H1 (cell line): ENCODE measurements around the gene PLA2G4F. TPM values are rescaled to one million over a fixed set of nuclear protein-coding genes. Genes with fewer than 3 reads are reported as not detected.

Experiments
- CTCF ChIA-PET: fragments of 300-600 bp; sonication (Branson Sonifier 250); formaldehyde crosslinking; loops from one replicate; lab custom pipeline; 2021; ENCODE audit not compliant: partially characterized antibody; lab: Charles Lee
- POLR2A ChIA-PET: fragments of 300-600 bp; sonication (Branson Sonifier 250); formaldehyde crosslinking; loops from one replicate; lab custom pipeline; 2021; ENCODE audit warnings: inconsistent platforms; ENCODE audit not compliant: partially characterized antibody; lab: Charles Lee
- DNase-seq, 2 experiments: peaks; one replicate each; pipeline versions ENCODE4 v3.0.0 to v3.0.0-alpha.2; 2010 to 2022; ENCODE audit warnings: low spot score in 2 of 2, low read depth in 1 of 2, mixed read lengths in 1 of 2
- FAIRE-seq: peaks from 2 replicates; lab custom pipeline; 2011; peaks lifted over from hg19 to GRCh38; lab: Jason Lieb, UNC
- H2AFZ ChIP-seq: 2 replicates; pipeline ENCODE4 v1.8.1; 2012; ENCODE audit warnings: low read length, inconsistent platforms
- H2AK5ac ChIP-seq: 2 replicates; pipeline ENCODE4 v1.6.1; 2013; ENCODE audit warnings: low read depth, low read length
- H2BK120ac ChIP-seq: replicated peaks from 2 replicates; pipeline ENCODE3; 2013; ENCODE audit warnings: low read depth, low read length, inconsistent platforms
- H2BK12ac ChIP-seq: 2 replicates; pipeline ENCODE4 v1.6.1; 2013; ENCODE audit warnings: low read depth, low read length
- H2BK15ac ChIP-seq: 2 replicates; pipeline ENCODE4 v1.6.1; 2013; ENCODE audit warnings: low read length
- H2BK20ac ChIP-seq: 2 replicates; pipeline ENCODE4 v1.6.1; 2013; ENCODE audit warnings: low read length
- H2BK5ac ChIP-seq: 2 replicates; pipeline ENCODE4 v1.6.1; 2013; ENCODE audit warnings: low read depth, low read length
- H3K14ac ChIP-seq: 2 replicates; pipeline ENCODE4 v1.6.1; 2013; ENCODE audit warnings: inconsistent platforms; ENCODE audit not compliant: insufficient read length
- H3K18ac ChIP-seq: 2 replicates; pipeline ENCODE4 v1.6.1; 2013; ENCODE audit warnings: low read length; ENCODE audit errors: extremely low read depth
- H3K23ac ChIP-seq: 2 replicates; pipeline ENCODE4 v1.6.1; 2013; ENCODE audit warnings: inconsistent platforms; ENCODE audit not compliant: insufficient read length
- H3K23me2 ChIP-seq: 2 replicates; pipeline ENCODE4 v1.6.1; 2013; ENCODE audit warnings: low read depth, low read length
- H3K27ac ChIP-seq: 2 replicates; pipeline ENCODE4 v1.6.1; 2011; ENCODE audit warnings: low read depth, low read length, inconsistent platforms
- H3K27me3 ChIP-seq, 4 experiments: replicated peaks in 1 of 4; 1 replicate in 1 of 4; 2 replicates in 3 of 4; pipeline versions ENCODE4 v1.6.1 to v1.8.1; 2011 to 2013; ENCODE audit warnings: low read length in 3 of 4, mild to moderate bottlenecking in 3 of 4, inconsistent platforms in 2 of 4, mixed read lengths in 2 of 4, moderate library complexity in 1 of 4; ENCODE audit not compliant: control insufficient read depth in 3 of 4, insufficient read depth in 3 of 4; ENCODE audit errors: extremely low read depth in 1 of 4
- H3K36me3 ChIP-seq, 4 experiments: 2 replicates each; pipeline versions ENCODE4 v1.6.1 to v1.8.1; 2011 to 2013; ENCODE audit warnings: mild to moderate bottlenecking in 4 of 4, low read length in 3 of 4, moderate library complexity in 2 of 4, control low read depth in 1 of 4, inconsistent platforms in 1 of 4; ENCODE audit not compliant: insufficient read depth in 4 of 4, control insufficient read depth in 2 of 4
- H3K4ac ChIP-seq: replicated peaks from 2 replicates; pipeline ENCODE3; 2013; ENCODE audit warnings: low read length, low read depth, mixed read lengths, inconsistent platforms; ENCODE audit not compliant: insufficient read length
- H3K4me1 ChIP-seq, 4 experiments: replicated peaks in 1 of 4; 1 replicate in 1 of 4; 2 replicates in 3 of 4; pipeline versions ENCODE4 v1.6.1 to v1.8.1; 2011 to 2013; ENCODE audit warnings: low read length in 3 of 4, inconsistent platforms in 2 of 4, mixed read lengths in 1 of 4; ENCODE audit not compliant: insufficient read depth in 4 of 4, control insufficient read depth in 3 of 4
- H3K4me2 ChIP-seq, 2 experiments: 2 replicates each; pipeline versions ENCODE4 v1.6.1 to v1.8.1; 2011 to 2013; ENCODE audit warnings: low read depth in 2 of 2, low read length in 2 of 2, control low read depth in 1 of 2, inconsistent platforms in 1 of 2, mild to moderate bottlenecking in 1 of 2; ENCODE audit not compliant: insufficient read depth in 1 of 2
- H3K4me3 ChIP-seq, 4 experiments: fragments of 200-600, 300-600 bp in 1 of 4; sonication (generic), shearing (Covaris generic), sonication (Bioruptor Twin) in 1 of 4; 2 replicates each; pipeline versions ENCODE4 v1.5.1 to v1.8.1; 2011 to 2016; ENCODE audit warnings: low read length in 4 of 4, low read depth in 3 of 4, control low read depth in 2 of 4, inconsistent platforms in 2 of 4, mild to moderate bottlenecking in 2 of 4, mixed read lengths in 1 of 4, moderate library complexity in 1 of 4; ENCODE audit not compliant: insufficient read depth in 2 of 4; ENCODE audit errors: extremely low read depth in 1 of 4
- H3K56ac ChIP-seq: replicated peaks from 2 replicates; pipeline ENCODE3; 2013; ENCODE audit warnings: low read depth, mild to moderate bottlenecking, mixed read lengths, low read length, inconsistent platforms; ENCODE audit not compliant: insufficient read length
- H3K79me1 ChIP-seq: 2 replicates; pipeline ENCODE4 v1.6.1; 2013; ENCODE audit warnings: low read depth, low read length, control low read depth
- H3K79me2 ChIP-seq, 2 experiments: 2 replicates each; pipeline versions ENCODE4 v1.6.1 to v1.8.1; 2012 to 2013; ENCODE audit warnings: low read length in 2 of 2, mild to moderate bottlenecking in 2 of 2, inconsistent platforms in 1 of 2; ENCODE audit not compliant: insufficient read depth in 2 of 2, control insufficient read depth in 1 of 2
- H3K9ac ChIP-seq, 4 experiments: replicated peaks in 1 of 4; 1 replicate in 1 of 4; 2 replicates in 3 of 4; pipeline versions ENCODE4 v1.6.1 to v1.8.1; 2011 to 2013; ENCODE audit warnings: low read depth in 3 of 4, low read length in 3 of 4, control low read depth in 2 of 4, mild to moderate bottlenecking in 2 of 4, moderate library complexity in 2 of 4, inconsistent platforms in 1 of 4; ENCODE audit errors: extremely low read depth in 1 of 4
- H3K9me3 ChIP-seq, 2 experiments: 2 replicates each; pipeline versions ENCODE4 v1.6.1 to v1.8.1; 2012 to 2013; ENCODE audit warnings: mild to moderate bottlenecking in 2 of 2, moderate library complexity in 2 of 2, control low read depth in 1 of 2, inconsistent platforms in 1 of 2, low read depth in 1 of 2, low read length in 1 of 2, mixed read lengths in 1 of 2; ENCODE audit not compliant: insufficient read depth in 2 of 2
- H4K20me1 ChIP-seq, 2 experiments: replicated peaks in 1 of 2; 2 replicates each; pipeline versions ENCODE3 to v1.8.1; 2011 to 2013; ENCODE audit warnings: inconsistent platforms in 2 of 2, low read length in 2 of 2, mild to moderate bottlenecking in 1 of 2; ENCODE audit not compliant: insufficient read depth in 2 of 2, control insufficient read depth in 1 of 2
- H4K5ac ChIP-seq: 2 replicates; pipeline ENCODE4 v1.6.1; 2013; ENCODE audit warnings: low read length, low read depth, mixed read lengths, inconsistent platforms; ENCODE audit not compliant: insufficient read length
- H4K8ac ChIP-seq: 2 replicates; pipeline ENCODE4 v1.8.0; 2013; ENCODE audit warnings: mild to moderate bottlenecking, moderate library complexity, low read length, inconsistent platforms; ENCODE audit not compliant: insufficient read depth; ENCODE audit errors: extremely low read depth
- H4K91ac ChIP-seq: replicated peaks from 2 replicates; pipeline ENCODE3; 2013; ENCODE audit warnings: low read length, mixed read lengths, inconsistent platforms; ENCODE audit not compliant: insufficient read length
- ASH2L ChIP-seq: fragments of 200-600, 300-600 bp; sonication (generic); IDR thresholded peaks from one replicate; pipeline ENCODE4 v1.7.1; 2017; ENCODE audit warnings: low read length
- BRCA1 ChIP-seq: IDR thresholded peaks from 2 replicates; pipeline ENCODE4 v1.6.1; 2012; ENCODE audit warnings: low read depth, low read length, improper control_type of control experiment
- EP300 ChIP-seq, 2 experiments: IDR thresholded peaks; 1 replicate in 1 of 2; 2 replicates in 1 of 2; pipeline ENCODE4 v1.6.1; 2011 to 2012; ENCODE audit warnings: low read depth in 2 of 2, low read length in 2 of 2, mild to moderate bottlenecking in 2 of 2, borderline replicate concordance in 1 of 2, inconsistent platforms in 1 of 2, moderate library complexity in 1 of 2
- GABPA ChIP-seq: IDR thresholded peaks from 2 replicates; pipeline ENCODE4 v1.6.1; 2011; ENCODE audit warnings: mild to moderate bottlenecking, low read length, moderate library complexity, borderline replicate concordance; ENCODE audit not compliant: insufficient read depth
- HDAC6 ChIP-seq: IDR thresholded peaks from one replicate; pipeline ENCODE4 v1.7.1; 2012; ENCODE audit warnings: low read depth, mild to moderate bottlenecking, inconsistent platforms, low read length, moderate library complexity
- KDM5A ChIP-seq: fragments of 200-600 bp; IDR thresholded peaks from 2 replicates; pipeline ENCODE4 v1.7.1; 2012; ENCODE audit warnings: mild to moderate bottlenecking, low read length, inconsistent platforms, mixed read lengths
- MAFK ChIP-seq: IDR thresholded peaks from 2 replicates; pipeline ENCODE4 v1.6.1; 2012; ENCODE audit warnings: low read depth, mild to moderate bottlenecking, improper control_type of control experiment, low read length
- MAX ChIP-seq: IDR thresholded peaks from 2 replicates; pipeline ENCODE4 v1.6.1; 2012; ENCODE audit warnings: inconsistent platforms
- RBBP5 ChIP-seq: IDR thresholded peaks from 2 replicates; pipeline ENCODE4 v1.7.1; 2012; ENCODE audit warnings: low read depth, mild to moderate bottlenecking, inconsistent platforms, low read length, moderate library complexity, borderline replicate concordance
- RXRA ChIP-seq: IDR thresholded peaks from 2 replicates; pipeline ENCODE4 v1.6.1; 2011; ENCODE audit warnings: low read depth, mild to moderate bottlenecking, low read length, moderate library complexity; ENCODE audit not compliant: insufficient read depth
- SIX5 ChIP-seq: IDR thresholded peaks from 2 replicates; pipeline ENCODE4 v1.6.1; 2011; ENCODE audit warnings: mild to moderate bottlenecking, low read depth, low read length
- SP4 ChIP-seq: IDR thresholded peaks from 2 replicates; pipeline ENCODE4 v1.6.1; 2012; ENCODE audit warnings: low read length, inconsistent platforms
- USF2 ChIP-seq: IDR thresholded peaks from 2 replicates; pipeline ENCODE4 v1.6.1; 2011; ENCODE audit warnings: low read length, improper control_type of control experiment
- YY1 ChIP-seq: IDR thresholded peaks from 2 replicates; pipeline ENCODE4 v1.6.1; 2011; ENCODE audit warnings: low read depth, mild to moderate bottlenecking, low read length
- WGBS, 2 experiments: shearing (Covaris generic) in 1 of 2; methylation state at CpG; one replicate each; pipeline versions ENCODE4 v1.1.6 to v1.1.7; 2013 to 2015; ENCODE audit warnings: low lambda C conversion rate in 2 of 2, mixed read lengths in 2 of 2, inconsistent platforms in 1 of 2, low coverage in 1 of 2, missing lambda C conversion rate in 1 of 2; ENCODE audit not compliant: insufficient replicate concordance in 2 of 2, insufficient coverage in 1 of 2, insufficient read length in 1 of 2; ENCODE audit errors: extremely low coverage in 1 of 2, missing lambda C conversion rate in 1 of 2; 5-methylcytosine and 5-hydroxymethylcytosine counted together
- polyA plus RNA-seq, 7 experiments: library from polyadenylated mRNA; depleted of rRNA in 3 of 7; stranded (reverse) in 5 of 7; unstranded in 2 of 7; fragments of >200 nt in 5 of 7; fragments of 200-250 nt in 2 of 7; gene quantifications; 1 replicate in 5 of 7; 2 replicates in 1 of 7; 4 replicates in 1 of 7; pipeline versions ENCODE4 v1.2.1 to v1.2.3, GENCODE V29; 2011 to 2013; ENCODE audit warnings: missing spikeins in 2 of 7, mixed read lengths in 2 of 7
- total RNA-seq: library from RNA; stranded (reverse); fragmentation: NEBNext Ultra II Directional; extraction: Animal tissue kit (Norgen Biotek cat#: 25700); gene quantifications from 2 replicates; pipeline ENCODE4 v1.2.1, GENCODE V29; 2021

Gene PLA2G4F
- total and polyA plus RNA-seq, 2 of the 8 experiments (the other 6 are each of a cell fraction or from before 2014, with no cell fraction given): not detected

- no peak overlapping the region for H2BK20ac ChIP-seq
- ChIA-PET POLR2A (no interaction called here), CTCF (no interaction called here)
- H2BK12ac ChIP-seq: no peak overlapping the region
- DNase-seq (no peak), FAIRE-seq (no peak)
- no peak overlapping the region for H3K56ac ChIP-seq
- H3K4ac ChIP-seq: no peak overlapping the region
- no peak overlapping the region for H4K8ac ChIP-seq
- no peaks in the 10 kb centered on the region for H3K27me3 ChIP-seq
- H3K23ac ChIP-seq: no peak overlapping the region
- H4K5ac ChIP-seq: no peak overlapping the region
- H3K4me1 ChIP-seq: no peaks in the 10 kb centered on the region
- H4K20me1 ChIP-seq: peaks cover 0 to 2% of the 10 kb centered on the region in 2 experiments
- WGBS, 2 experiments: 91% methylated on average over 4 of the region's 4 CpGs; no CpG with 5 or more reads in 1 of the 2 experiments
- no peaks in the 10 kb centered on the region for H3K23me2 ChIP-seq
- no peak overlapping the region for H3K18ac ChIP-seq
- H3K9me3 ChIP-seq: no peaks in the 10 kb centered on the region
- no peak overlapping the region for H3K14ac ChIP-seq
- H4K91ac ChIP-seq: no peak overlapping the region
- H3K27ac ChIP-seq: no peak overlapping the region
- H2AFZ ChIP-seq: no peak overlapping the region
- peaks cover 0 to 50% (median 23%) of the 10 kb centered on the region in 4 experiments; a peak in 6 of 8 replicates for H3K36me3 ChIP-seq
- H3K79me2 ChIP-seq: no peaks in the 10 kb centered on the region
- no peak overlapping the region for H3K4me2 ChIP-seq
- no peak overlapping the region for H3K9ac ChIP-seq
- no peak overlapping the region for H2BK120ac ChIP-seq
- H3K4me3 ChIP-seq: no peak overlapping the region
- no peak overlapping the region for H2BK15ac ChIP-seq
- no peak overlapping the region for H2AK5ac ChIP-seq
- H2BK5ac ChIP-seq: no peak overlapping the region
- H3K79me1 ChIP-seq: no peaks in the 10 kb centered on the region
- no peak for TF ChIP-seq RBBP5
- no peak for TF ChIP-seq EP300 (IDR thresholded peaks at IDR 0.05; ENCODE audit: borderline replicate concordance in 1 of 2, low read depth in 2 of 2, low read length in 2 of 2)
- no peak for TF ChIP-seq USF2
- no peak for TF ChIP-seq BRCA1
- no peak for TF ChIP-seq GABPA
- TF ChIP-seq MAFK: no peak
- TF ChIP-seq YY1: no peak
- no peak for TF ChIP-seq HDAC6
- TF ChIP-seq ASH2L: no peak
- TF ChIP-seq RXRA: no peak
- TF ChIP-seq KDM5A: no peak
- no peak for TF ChIP-seq SIX5
- no peak for TF ChIP-seq SP4
- no peak for TF ChIP-seq MAX
Measured at GRCh38 chr15:42184736-42185135, 28.3 kb upstream of the PLA2G4F start.
